NCI-H774 (cell line): ENCODE data around the gene ART5.
"Not testable (repeated sequence)": the region's sequence is repeated elsewhere in the genome, so short reads cannot be mapped to it uniquely, and the experiment has no call there.

Source experiments
- DNase-seq: peaks from one replicate; lab custom pipeline; 2025; lab: John Stamatoyannopoulos, UW

The ART5 gene

GRCh38 chr11:3617990-3618389, 23.8 kb downstream of the ART5 start:
- no peak for DNase-seq

- DNase-seq = no peak
These were observed 24.9 kb downstream of the ART5 start for GRCh38 chr11:3616721-3617460.

- DNase-seq = no peak
These were observed 25.8 kb downstream of the ART5 start for GRCh38 chr11:3615998-3616397.

GRCh38 chr11:3614742-3615171, 27.0 kb downstream of the ART5 start:
- DNase-seq = no peak

- DNase-seq = no peak
These were observed 27.6 kb downstream of the ART5 start for GRCh38 chr11:3613998-3614741.

- DNase-seq = no peak
These were observed 29.7 kb downstream of the ART5 start for GRCh38 chr11:3611976-3612678.

- no peak for DNase-seq
These were observed 30.9 kb downstream of the ART5 start for GRCh38 chr11:3610846-3611245.

GRCh38 chr11:3609416-3610265, 32.2 kb downstream of the ART5 start:
- no peak for DNase-seq

- DNase-seq = no peak
These were observed 36.0 kb downstream of the ART5 start for GRCh38 chr11:3605771-3606203.

- DNase-seq = no peak
These were observed 36.5 kb downstream of the ART5 start for GRCh38 chr11:3605283-3605662.

GRCh38 chr11:3604167-3604566, 37.6 kb downstream of the ART5 start:
- no peak for DNase-seq

- DNase-seq = not testable (repeated sequence)
These were observed 41.6 kb downstream of the ART5 start for GRCh38 chr11:3600201-3600600.

GRCh38 chr11:3597743-3598142, 44.0 kb downstream of the ART5 start:
- not testable (repeated sequence) for DNase-seq

GRCh38 chr11:3591326-3591725, 50.5 kb downstream of the ART5 start:
- DNase-seq = not testable (repeated sequence)

- DNase-seq = not testable (repeated sequence)
These were observed 51.6 kb downstream of the ART5 start for GRCh38 chr11:3590193-3590592.

GRCh38 chr11:3588776-3589175, 53.0 kb downstream of the ART5 start:
- DNase-seq = not testable (repeated sequence)
